ENCODE measurements around the gene KIF26B. TPM values are rescaled to one million over a fixed set of nuclear protein-coding genes. Genes with fewer than 3 reads are reported as not detected.

The KIF26B gene
- total RNA-seq, 1 donor from 2014 or later, result 69.7 TPM

GRCh38 chr1:245576323-245576722, 421.5 kb downstream of the KIF26B start:
- no peak overlapping the region for H3K4me3 Mint-ChIP-seq
- no peak for TF ChIP-seq CTCF (IDR thresholded peaks at IDR 0.05; ENCODE audit: unreplicated experiment)
- no peak for DNase-seq (ENCODE audit: low spot score in 2 of 2, unreplicated experiment in 2 of 2)
- peaks cover 10% of the 10 kb centered on the region for H3K4me1 Mint-ChIP-seq
- no peaks in the 10 kb centered on the region for H3K36me3 Mint-ChIP-seq
- H3K27ac Mint-ChIP-seq, result no peak overlapping the region
- peaks cover 13% of the 10 kb centered on the region for H3K27me3 Mint-ChIP-seq (ENCODE audit: low read depth)
- no peaks in the 10 kb centered on the region for H3K9me3 Mint-ChIP-seq

- Mint-ChIP-seq H3K4me3 (no peak overlapping the region), H3K27me3 (ENCODE audit: low read depth) (peaks cover 13% of the 10 kb centered on the region), H3K27ac (no peak overlapping the region), H3K36me3 (no peaks in the 10 kb centered on the region), H3K9me3 (no peaks in the 10 kb centered on the region), H3K4me1 (peaks cover 5% of the 10 kb centered on the region)
- no peak for DNase-seq (ENCODE audit: low spot score in 2 of 2, unreplicated experiment in 2 of 2)
- no peak for TF ChIP-seq CTCF (IDR thresholded peaks at IDR 0.05; ENCODE audit: unreplicated experiment)
Measured at GRCh38 chr1:245577191-245578157, 422.7 kb downstream of the KIF26B start.

- DNase-seq (ENCODE audit: low spot score in 2 of 2, unreplicated experiment in 2 of 2), result no peak
- Mint-ChIP-seq H3K27ac (no peak overlapping the region), H3K4me3 (no peak overlapping the region), H3K9me3 (no peaks in the 10 kb centered on the region), H3K27me3 (ENCODE audit: low read depth) (peaks cover 13% of the 10 kb centered on the region), H3K4me1 (peaks cover 10% of the 10 kb centered on the region), H3K36me3 (no peaks in the 10 kb centered on the region)
- no peak for TF ChIP-seq CTCF (IDR thresholded peaks at IDR 0.05; ENCODE audit: unreplicated experiment)
Measured at GRCh38 chr1:245578308-245578707, 423.5 kb downstream of the KIF26B start.

- no peak for TF ChIP-seq CTCF (IDR thresholded peaks at IDR 0.05; ENCODE audit: unreplicated experiment)
- H3K9me3 Mint-ChIP-seq, result no peaks in the 10 kb centered on the region
- H3K4me1 Mint-ChIP-seq, result peaks cover 8% of the 10 kb centered on the region
- DNase-seq (ENCODE audit: low spot score in 2 of 2, unreplicated experiment in 2 of 2), result no peak
- no peak overlapping the region for H3K4me3 Mint-ChIP-seq
- peaks cover 13% of the 10 kb centered on the region for H3K27me3 Mint-ChIP-seq (ENCODE audit: low read depth)
- peaks cover 1% of the 10 kb centered on the region for H3K36me3 Mint-ChIP-seq
- no peak overlapping the region for H3K27ac Mint-ChIP-seq
Measured at GRCh38 chr1:245578771-245579170, 424.0 kb downstream of the KIF26B start.

GRCh38 chr1:245579881-245580280, 425.1 kb downstream of the KIF26B start:
- peaks cover 9% of the 10 kb centered on the region for H3K4me1 Mint-ChIP-seq
- peaks cover 5% of the 10 kb centered on the region for H3K36me3 Mint-ChIP-seq
- no peaks in the 10 kb centered on the region for H3K9me3 Mint-ChIP-seq
- no peak overlapping the region for H3K4me3 Mint-ChIP-seq
- H3K27me3 Mint-ChIP-seq (ENCODE audit: low read depth), result peaks cover 13% of the 10 kb centered on the region
- TF ChIP-seq CTCF (IDR thresholded peaks at IDR 0.05; ENCODE audit: unreplicated experiment), result no peak
- H3K27ac Mint-ChIP-seq, result no peak overlapping the region
- DNase-seq (ENCODE audit: low spot score in 2 of 2, unreplicated experiment in 2 of 2), result no peak

Measured in mesothelial cell of epicardium (in vitro differentiated cells).